Left ventricle myocardium superior (tissue), 1 donor: ENCODE measurements around the gene PRLH. TPM values are rescaled to one million over a fixed set of nuclear protein-coding genes. Genes with fewer than 3 reads are reported as not detected.

Experiments used
- ATAC-seq: fragments of 200-7000 bp; cut with Tn5 transposase; one replicate; pipeline ENCODE4 v1.9.1; 2020; ENCODE audit warnings: mild to moderate bottlenecking, moderate library complexity
- DNase-seq: peaks from one replicate; pipeline ENCODE4 v3.0.0-alpha.2; 2020
- intact Hi-C: fragments of 100-400 bp; cut with micrococcal nuclease; formaldehyde crosslinking; loops from one replicate; pipeline ENCODE4 v1.11.0; 2022
- total RNA-seq: library from RNA; stranded (reverse); fragmentation: NEBNext Ultra II Directional; extraction: Animal tissue kit (Norgen Biotek cat#: 25700); gene quantifications from one replicate; pipeline ENCODE4 v1.2.1, GENCODE V29; 2021
- donor health status: DM: no; HTN: yes; CAD: no; lungs with severe emphysema.

PRLH gene
- total RNA-seq, 1 donor from 2014 or later, result not detected

GRCh38 chr2:237612527-237613357 lies 46.4 kb downstream of the PRLH start:
- no peak for DNase-seq
- intact Hi-C loops, result no loop called here
- no peak for ATAC-seq

DNA sequence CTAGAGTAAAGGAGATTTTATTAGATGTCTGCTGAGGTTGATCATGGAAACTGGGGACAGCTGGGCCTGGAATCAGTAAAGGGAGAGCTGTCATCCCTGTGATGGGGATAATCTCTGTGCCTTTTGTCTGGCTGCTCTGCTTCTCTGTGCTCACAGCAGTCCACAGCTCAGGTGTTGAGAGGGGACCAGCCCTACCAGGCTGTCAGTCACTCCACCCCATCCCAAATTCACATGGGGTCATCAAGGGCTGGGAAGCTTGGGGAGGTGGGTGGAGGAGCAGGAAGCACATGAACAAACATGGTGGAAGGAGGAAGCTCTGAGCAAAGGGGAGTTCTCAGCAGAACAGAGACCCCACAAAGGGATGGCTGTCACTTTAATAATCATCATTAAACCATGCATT lies 47.3 kb downstream of the PRLH start:
- ATAC-seq, result no peak

GRCh38 chr2:237614151-237614720 lies 47.9 kb downstream of the PRLH start:
- intact Hi-C loops, result no loop called here
- DNase-seq (no peak), ATAC-seq (no peak)

More for the DNA sequence above, 47.3 kb downstream of the PRLH start:
- no peak for DNase-seq
- intact Hi-C loops, result no loop called here

DNA sequence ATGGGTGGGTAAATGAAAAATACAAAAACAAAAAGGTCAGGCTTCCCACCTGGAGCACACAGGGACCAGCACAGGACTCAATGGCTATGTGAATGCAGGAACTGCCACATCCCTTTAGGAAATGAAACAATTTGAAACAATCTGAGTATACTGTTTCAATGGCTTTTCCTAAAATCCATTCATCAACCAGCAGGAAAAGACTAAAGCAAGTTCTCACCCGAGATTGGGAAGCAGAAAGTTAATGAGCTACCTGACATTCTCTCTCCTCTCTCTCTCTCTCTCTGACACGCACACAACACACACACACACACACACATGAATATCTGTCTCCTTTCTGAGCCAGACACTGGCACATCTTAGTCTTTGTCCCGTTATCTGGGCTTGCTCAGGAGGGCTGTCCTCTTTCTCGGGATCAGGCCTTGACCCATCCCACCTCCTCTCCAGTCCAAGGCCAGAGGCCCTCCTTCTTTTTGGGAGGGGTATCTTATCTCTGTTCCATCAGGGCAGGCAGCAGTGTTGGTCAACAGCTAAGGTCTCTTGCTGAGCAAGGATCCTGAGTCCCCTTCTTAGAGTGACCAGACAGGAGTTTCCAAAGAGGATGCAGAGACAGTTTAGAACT lies 49.4 kb downstream of the PRLH start:
- intact Hi-C loops, result no loop called here
- ATAC-seq, result peak; percentile 15
- no peak for DNase-seq

- intact Hi-C loops, result no loop called here
- no peak for DNase-seq
- ATAC-seq, result peak; percentile 21
Measured at GRCh38 chr2:237616373-237616733, 50.0 kb downstream of the PRLH start.

Other genes starting within 250 kb of the PRLH start
- 59.5 TPM for gene COL6A3, start 152.4 kb upstream of the PRLH start, total RNA-seq
- gene MLPH, start 79.3 kb upstream of the PRLH start, total RNA-seq, result 88.9 TPM
- 3.2 TPM for gene RAB17, start 24.2 kb downstream of the PRLH start, total RNA-seq
- 101 TPM for gene LRRFIP1, start 61.0 kb downstream of the PRLH start, total RNA-seq
- 0.32 TPM for gene RBM44, start 232.2 kb downstream of the PRLH start, total RNA-seq